Nephron (organoid): ENCODE data around the gene DIPK1C.

Source experiments
- H3K27ac Mint-ChIP-seq, 3 experiments: 2 replicates each; pipeline ENCODE4 v1.8.0; 2020; ENCODE audit warnings: mixed read lengths in 3 of 3, mild to moderate bottlenecking in 2 of 3, moderate library complexity in 1 of 3
- H3K27me3 Mint-ChIP-seq: 2 replicates; pipeline ENCODE4 v1.8.0; 2021; ENCODE audit warnings: low read depth, mild to moderate bottlenecking, moderate library complexity, mixed read lengths
- H3K36me3 Mint-ChIP-seq: 2 replicates; pipeline ENCODE4 v1.8.0; 2020; ENCODE audit warnings: low read depth, mixed read lengths
- H3K4me1 Mint-ChIP-seq: 2 replicates; pipeline ENCODE4 v1.8.0; 2020; ENCODE audit warnings: mixed read lengths
- H3K4me3 Mint-ChIP-seq, 3 experiments: 2 replicates each; pipeline ENCODE4 v1.8.0; 2020; ENCODE audit warnings: mild to moderate bottlenecking in 3 of 3, mixed read lengths in 3 of 3, moderate library complexity in 2 of 3
- H3K9me3 Mint-ChIP-seq: 2 replicates; pipeline ENCODE4 v1.8.0; 2020; ENCODE audit warnings: mixed read lengths
- TF ChIP-seq, protein P1 (sequence below), 3 experiments: fragments of 200-600 bp; sonication (generic); IDR thresholded peaks; one replicate each; pipeline ENCODE4 v1.5.0; 2021; ENCODE audit warnings: antibody characterized with exemption in 3 of 3; ENCODE audit not compliant: unreplicated experiment in 3 of 3

The DIPK1C gene

DNA sequence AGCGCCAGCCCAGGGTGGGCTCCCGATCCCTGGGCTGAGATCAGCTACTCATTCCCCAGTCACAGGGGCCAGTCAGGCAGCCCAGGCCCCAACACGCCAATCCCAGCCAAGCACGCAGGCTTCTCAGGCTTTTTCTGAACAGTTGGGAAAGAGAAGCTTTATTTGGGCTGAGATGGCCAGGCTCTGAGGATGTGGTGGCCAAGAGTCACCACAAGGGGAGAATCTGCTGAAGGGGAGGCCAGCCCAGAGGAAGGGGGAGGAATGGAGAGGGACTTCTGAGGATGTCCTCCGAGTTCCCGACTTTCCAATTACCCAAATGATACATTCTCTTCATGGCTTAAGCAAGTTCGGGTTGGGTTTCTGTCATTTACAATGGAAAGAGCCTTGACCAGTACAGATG is 2.8 kb upstream of the DIPK1C start:
- Mint-ChIP-seq H3K4me1 (peaks cover 20% of the 10 kb centered on the region), H3K9me3 (no peaks in the 10 kb centered on the region), H3K27me3 (peaks cover 66% of the 10 kb centered on the region), H3K4me3 (no peak overlapping the region), H3K27ac (no peak overlapping the region), H3K36me3 (no peaks in the 10 kb centered on the region)
- TF ChIP-seq, protein P1, sequence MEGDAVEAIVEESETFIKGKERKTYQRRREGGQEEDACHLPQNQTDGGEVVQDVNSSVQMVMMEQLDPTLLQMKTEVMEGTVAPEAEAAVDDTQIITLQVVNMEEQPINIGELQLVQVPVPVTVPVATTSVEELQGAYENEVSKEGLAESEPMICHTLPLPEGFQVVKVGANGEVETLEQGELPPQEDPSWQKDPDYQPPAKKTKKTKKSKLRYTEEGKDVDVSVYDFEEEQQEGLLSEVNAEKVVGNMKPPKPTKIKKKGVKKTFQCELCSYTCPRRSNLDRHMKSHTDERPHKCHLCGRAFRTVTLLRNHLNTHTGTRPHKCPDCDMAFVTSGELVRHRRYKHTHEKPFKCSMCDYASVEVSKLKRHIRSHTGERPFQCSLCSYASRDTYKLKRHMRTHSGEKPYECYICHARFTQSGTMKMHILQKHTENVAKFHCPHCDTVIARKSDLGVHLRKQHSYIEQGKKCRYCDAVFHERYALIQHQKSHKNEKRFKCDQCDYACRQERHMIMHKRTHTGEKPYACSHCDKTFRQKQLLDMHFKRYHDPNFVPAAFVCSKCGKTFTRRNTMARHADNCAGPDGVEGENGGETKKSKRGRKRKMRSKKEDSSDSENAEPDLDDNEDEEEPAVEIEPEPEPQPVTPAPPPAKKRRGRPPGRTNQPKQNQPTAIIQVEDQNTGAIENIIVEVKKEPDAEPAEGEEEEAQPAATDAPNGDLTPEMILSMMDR (IDR thresholded peaks at IDR 0.05; ENCODE audit: unreplicated experiment in 3 of 3), result peak; percentile 12 to 32 (median 12)

GRCh38 chr18:74457725-74458421 is 765 bp upstream of the DIPK1C start:
- H3K27me3 Mint-ChIP-seq, result peaks cover 86% of the 10 kb centered on the region
- no peaks in the 10 kb centered on the region for H3K9me3 Mint-ChIP-seq
- no peak overlapping the region for H3K27ac Mint-ChIP-seq
- H3K4me3 Mint-ChIP-seq, result peak overlapping the region; percentile 77 to 89 (median 89)
- peaks cover 12% of the 10 kb centered on the region for H3K4me1 Mint-ChIP-seq
- TF ChIP-seq, protein P1 (IDR thresholded peaks at IDR 0.05; ENCODE audit: unreplicated experiment in 3 of 3), result no peak
- no peaks in the 10 kb centered on the region for H3K36me3 Mint-ChIP-seq

DNA sequence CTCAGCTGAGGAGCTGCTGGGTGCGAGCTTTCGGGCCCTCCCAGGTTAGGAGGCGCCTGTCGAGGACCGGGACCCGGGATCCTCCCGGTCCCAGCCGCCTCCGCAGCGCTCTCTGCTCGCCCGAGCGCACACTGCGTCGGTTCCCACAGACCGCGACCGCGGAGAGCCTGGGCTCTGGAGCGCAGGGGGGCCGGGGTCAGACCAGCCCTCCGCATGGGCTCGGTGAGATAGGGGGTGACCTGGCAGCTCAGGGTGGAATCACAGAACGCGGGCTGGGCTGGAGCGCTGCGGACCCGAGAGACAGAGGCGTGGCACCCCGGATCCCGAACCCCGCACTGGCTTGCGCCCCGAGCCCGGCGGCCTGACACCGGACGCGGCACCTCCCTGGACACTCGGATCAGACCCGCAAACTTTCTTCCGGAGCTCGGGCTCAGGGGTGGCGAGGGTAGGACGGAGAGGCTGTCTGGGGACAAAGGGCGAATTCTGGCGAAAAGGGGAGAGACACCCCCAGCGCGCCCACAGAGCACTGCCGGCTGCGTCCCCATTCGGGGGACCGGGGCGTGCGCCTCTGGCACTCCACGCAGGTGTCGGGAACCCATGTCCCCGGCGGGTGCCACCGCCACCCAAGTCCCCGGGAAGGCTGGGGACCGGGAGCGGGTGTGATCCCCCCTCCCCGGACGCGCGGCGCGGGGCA is 612 bp downstream of the DIPK1C start:
- Mint-ChIP-seq H3K27ac (no peak overlapping the region), H3K9me3 (no peaks in the 10 kb centered on the region), H3K27me3 (peaks cover 84% of the 10 kb centered on the region), H3K36me3 (no peaks in the 10 kb centered on the region), H3K4me3 (peak overlapping the region; percentile 46 to 77 (median 54)), H3K4me1 (peaks cover 12% of the 10 kb centered on the region)
- TF ChIP-seq, protein P1 (IDR thresholded peaks at IDR 0.05; ENCODE audit: unreplicated experiment in 3 of 3), result no peak

DNA sequence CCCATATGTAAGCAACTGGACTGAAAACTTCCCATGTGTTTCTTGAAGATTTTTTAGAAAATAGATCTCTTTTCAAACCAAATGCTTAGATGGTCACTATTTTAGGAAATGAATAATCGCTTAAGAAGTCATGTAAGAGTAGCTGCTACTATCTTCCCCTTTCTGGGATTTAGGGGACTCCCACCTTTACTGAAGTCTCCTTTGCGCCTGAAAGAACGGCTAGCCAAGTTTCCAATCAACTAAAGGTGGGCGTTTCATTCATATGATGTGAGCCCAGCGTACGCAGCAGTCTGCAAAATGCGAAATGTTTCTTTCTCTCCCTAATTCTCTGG is 1.1 kb downstream of the DIPK1C start:
- Mint-ChIP-seq H3K4me3 (peak overlapping the region; percentile 46 to 77 (median 54)), H3K9me3 (no peaks in the 10 kb centered on the region), H3K4me1 (peaks cover 12% of the 10 kb centered on the region), H3K27ac (no peak overlapping the region), H3K36me3 (no peaks in the 10 kb centered on the region), H3K27me3 (peaks cover 80% of the 10 kb centered on the region)
- TF ChIP-seq, protein P1 (IDR thresholded peaks at IDR 0.05; ENCODE audit: unreplicated experiment in 3 of 3), result no peak

GRCh38 chr18:74455386-74455785 is 1.7 kb downstream of the DIPK1C start:
- peak overlapping the region in 1 of 3 experiments; percentile 29 for H3K4me3 Mint-ChIP-seq
- TF ChIP-seq, protein P1 (IDR thresholded peaks at IDR 0.05; ENCODE audit: unreplicated experiment in 3 of 3), result no peak
- H3K27me3 Mint-ChIP-seq, result peaks cover 79% of the 10 kb centered on the region
- H3K27ac Mint-ChIP-seq, result no peak overlapping the region
- peaks cover 12% of the 10 kb centered on the region for H3K4me1 Mint-ChIP-seq
- H3K9me3 Mint-ChIP-seq, result no peaks in the 10 kb centered on the region
- H3K36me3 Mint-ChIP-seq, result no peaks in the 10 kb centered on the region
